ENCODE data around the gene RPS6KL1.

DNA sequence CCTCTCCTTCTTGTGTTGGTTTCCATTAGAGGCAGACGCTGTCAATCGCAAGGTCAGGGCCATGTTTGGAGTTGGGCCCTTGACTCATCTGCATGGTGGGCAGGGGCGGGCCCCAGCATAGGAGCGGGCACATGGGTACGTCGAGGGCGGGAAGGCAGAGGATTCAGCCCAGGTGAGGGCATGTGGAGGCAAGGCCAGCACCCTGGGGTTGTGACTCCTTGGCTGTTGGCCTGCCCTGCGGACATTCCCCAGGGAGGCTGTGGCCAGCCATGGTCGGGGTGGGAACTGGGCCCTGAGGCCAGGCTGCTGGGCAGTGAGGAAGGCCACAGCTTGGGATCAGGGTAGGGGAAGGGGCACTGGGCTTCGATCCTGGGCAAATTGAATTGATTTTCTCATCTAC is 10.3 kb downstream of the RPS6KL1 start:
- TF ChIP-seq, protein P1, sequence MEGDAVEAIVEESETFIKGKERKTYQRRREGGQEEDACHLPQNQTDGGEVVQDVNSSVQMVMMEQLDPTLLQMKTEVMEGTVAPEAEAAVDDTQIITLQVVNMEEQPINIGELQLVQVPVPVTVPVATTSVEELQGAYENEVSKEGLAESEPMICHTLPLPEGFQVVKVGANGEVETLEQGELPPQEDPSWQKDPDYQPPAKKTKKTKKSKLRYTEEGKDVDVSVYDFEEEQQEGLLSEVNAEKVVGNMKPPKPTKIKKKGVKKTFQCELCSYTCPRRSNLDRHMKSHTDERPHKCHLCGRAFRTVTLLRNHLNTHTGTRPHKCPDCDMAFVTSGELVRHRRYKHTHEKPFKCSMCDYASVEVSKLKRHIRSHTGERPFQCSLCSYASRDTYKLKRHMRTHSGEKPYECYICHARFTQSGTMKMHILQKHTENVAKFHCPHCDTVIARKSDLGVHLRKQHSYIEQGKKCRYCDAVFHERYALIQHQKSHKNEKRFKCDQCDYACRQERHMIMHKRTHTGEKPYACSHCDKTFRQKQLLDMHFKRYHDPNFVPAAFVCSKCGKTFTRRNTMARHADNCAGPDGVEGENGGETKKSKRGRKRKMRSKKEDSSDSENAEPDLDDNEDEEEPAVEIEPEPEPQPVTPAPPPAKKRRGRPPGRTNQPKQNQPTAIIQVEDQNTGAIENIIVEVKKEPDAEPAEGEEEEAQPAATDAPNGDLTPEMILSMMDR (IDR thresholded peaks at IDR 0.05; ENCODE audit: low read length), result no peak
- no peak for TF ChIP-seq EZH2 (optimal IDR thresholded peaks at IDR 0.05; ENCODE audit: low read depth, low read length)
